Measurements from ENCODE around the gene NDST4.

NDST4 gene

GRCh38 chr4:115113506-115114106 is at the start of gene NDST4:
Gene NDST4 (minus strand): TSS chr4:115113620. CDS start chr4:115077036, 36,584 bp downstream.
- peak; percentile 58 for DNase-seq

DNA sequence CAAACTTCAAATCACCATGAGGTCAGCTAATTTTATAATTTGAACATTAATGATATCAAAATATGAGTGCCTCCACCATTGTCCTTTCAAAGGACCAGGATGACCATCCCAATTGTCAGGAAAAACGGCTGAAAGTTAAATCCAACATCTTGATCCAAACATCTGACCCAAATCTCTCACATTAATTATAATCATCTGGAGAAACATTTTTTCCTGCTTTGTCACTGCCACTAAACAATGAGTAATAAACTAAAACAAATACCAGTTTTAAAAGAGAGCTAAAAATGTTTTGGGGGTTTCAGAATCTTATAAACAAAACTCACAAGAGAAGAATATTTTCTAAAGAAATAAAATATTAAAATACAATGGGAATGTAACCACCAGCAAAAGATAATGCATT is 45.7 kb upstream of the NDST4 start:
- no peak for DNase-seq

GRCh38 chr4:115158296-115158695 is 44.9 kb upstream of the NDST4 start:
- DNase-seq, result no peak

- DNase-seq, result peak; percentile 19
Measured at GRCh38 chr4:115154826-115155225, 41.4 kb upstream of the NDST4 start.

- DNase-seq, result no peak
Measured at GRCh38 chr4:115152965-115153364, 39.5 kb upstream of the NDST4 start.

GRCh38 chr4:115152081-115152480 is 38.7 kb upstream of the NDST4 start:
- DNase-seq, result no peak

DNA sequence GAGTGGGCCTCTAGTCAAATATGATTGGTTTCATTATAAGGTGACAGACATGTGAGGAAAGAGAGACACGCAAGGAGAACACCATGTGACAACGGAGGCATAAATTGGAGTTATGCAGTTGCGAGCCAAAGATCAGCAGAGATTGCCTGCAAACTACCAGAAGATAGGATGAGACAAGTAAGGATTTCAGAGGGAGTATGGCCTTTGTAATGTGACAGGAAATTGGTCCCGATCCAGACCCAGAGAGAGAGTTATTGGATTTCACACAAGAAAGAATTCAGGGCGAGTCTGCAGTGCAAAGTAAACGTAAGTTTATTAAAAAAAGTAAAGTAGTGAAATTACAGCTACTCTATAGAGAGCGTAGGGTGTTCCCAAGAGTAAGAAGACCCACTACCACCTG is 35.7 kb upstream of the NDST4 start:
- no peak for DNase-seq

- peak; percentile 81 for DNase-seq
Measured at GRCh38 chr4:115145393-115146160, 32.2 kb upstream of the NDST4 start.

- DNase-seq, result no peak
Measured at GRCh38 chr4:115128037-115128436, 14.6 kb upstream of the NDST4 start.

- DNase-seq, result peak; percentile 71
Measured at GRCh38 chr4:115126491-115126890, 13.1 kb upstream of the NDST4 start.

DNA sequence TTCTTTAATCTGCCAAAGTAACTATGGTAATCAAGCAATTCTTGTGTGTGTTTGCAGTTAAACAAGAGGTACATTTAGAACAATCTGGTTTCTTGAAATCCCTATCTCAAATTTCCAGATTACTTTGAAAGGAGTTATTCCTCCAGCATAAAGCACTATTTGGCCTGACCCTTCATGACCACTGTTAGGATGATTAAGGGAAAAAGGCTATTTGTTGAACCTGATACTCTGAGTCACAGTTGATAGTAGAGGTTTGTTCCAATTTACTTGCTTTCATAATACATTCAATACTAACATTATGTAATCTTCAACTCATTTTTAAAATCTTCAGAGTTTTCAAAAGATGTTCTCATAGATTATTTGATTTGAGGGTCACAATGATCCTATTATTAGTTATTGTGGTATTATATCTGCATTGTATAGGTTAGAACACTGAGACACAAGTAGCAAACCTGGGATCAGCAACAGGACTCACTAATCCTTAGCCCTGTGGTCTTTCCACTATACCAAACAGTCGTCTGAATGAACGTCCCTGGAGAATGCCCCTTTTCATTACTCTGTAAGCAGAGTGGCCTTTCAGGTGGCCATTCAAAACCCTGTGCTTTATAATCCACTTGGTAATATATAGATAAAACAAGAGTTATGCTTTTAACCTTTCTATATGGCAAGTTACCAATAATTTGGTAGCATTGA is 8.1 kb upstream of the NDST4 start:
- no peak for DNase-seq

GRCh38 chr4:115119804-115120352 is 6.5 kb upstream of the NDST4 start:
- no peak for DNase-seq

DNA sequence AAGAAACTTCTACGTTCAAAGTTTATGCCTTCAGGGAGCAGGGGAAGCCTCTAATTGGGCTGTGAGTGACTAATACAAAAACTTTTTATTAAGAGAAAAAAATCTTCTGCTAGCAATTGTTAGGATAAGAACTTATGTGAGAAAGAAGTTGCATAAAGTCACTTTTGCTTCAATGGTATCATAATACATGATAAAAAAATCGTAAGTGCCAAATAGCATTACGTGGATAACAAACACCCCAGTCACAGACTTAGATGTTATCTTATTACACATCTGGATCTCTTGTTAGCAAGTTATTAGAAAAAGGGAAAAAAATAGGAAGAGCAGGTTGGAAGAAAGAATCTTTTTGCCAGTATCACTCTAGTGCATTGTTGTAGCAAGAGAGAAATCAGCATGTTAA is 4.2 kb upstream of the NDST4 start:
- no peak for DNase-seq

DNA sequence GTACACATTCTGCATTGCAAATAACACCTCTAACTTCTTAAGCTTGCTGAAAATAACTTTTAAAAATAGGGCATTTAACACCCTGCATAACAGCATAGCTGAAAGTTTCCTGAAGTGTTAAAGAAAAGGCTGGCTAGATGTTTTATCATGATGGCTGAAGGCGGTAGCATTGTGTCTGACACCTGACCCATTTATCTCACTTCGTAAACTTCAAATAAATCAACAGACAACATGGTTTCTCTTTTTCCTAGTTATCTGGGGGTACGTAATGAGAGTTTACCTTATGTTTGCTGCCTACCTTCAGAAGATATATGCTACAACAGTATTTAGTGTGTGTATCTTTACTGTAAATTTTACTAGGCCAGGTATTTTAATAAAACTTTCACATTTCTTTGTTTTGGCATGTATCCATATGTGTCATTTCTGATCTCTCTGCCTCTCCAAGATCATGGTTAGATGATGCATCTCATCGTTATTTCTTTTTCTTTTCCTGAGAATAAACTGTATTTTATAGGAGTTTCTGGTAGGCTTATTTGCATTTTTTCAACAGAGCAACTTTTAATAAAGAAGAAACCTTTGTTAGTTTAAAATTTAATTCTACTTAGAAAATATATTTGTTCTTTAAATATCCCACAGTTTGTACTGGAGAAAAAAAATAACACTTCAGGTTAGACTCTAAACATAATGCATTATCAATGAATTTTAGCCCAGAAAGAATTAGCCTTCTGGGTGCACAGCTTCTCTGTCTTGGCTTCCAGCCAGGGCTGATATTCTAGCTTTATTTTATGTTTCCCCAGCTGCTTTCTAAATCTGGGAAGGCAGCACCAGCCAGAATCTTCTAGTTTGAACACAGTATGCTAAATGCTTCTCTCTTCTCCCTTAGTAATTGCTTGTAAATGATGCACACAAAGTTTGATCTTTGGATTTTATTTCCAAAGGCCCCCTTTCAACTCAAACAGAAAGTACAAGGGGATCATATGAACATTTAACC is 2.9 kb downstream of the NDST4 start:
- peak; percentile 81 for DNase-seq

DNA sequence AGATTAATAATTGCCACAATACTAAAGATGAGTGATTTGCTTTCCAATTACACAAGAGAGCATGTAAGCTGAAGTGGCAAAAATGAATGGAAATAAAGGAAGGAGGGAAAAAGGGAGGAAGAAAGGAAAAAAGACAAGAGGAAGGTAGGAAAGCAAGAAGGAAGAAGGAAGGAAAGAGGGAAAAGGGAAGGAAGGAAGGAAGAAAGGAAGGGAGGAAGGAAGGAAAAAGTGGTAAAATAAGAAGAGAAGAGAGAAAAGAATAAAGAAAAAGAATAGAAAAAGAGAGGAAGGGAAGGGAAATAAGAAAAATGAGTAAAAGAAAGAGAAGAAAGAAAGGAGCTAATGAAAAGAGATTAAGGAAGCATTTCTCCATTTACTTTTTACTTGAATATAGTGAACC is 4.6 kb downstream of the NDST4 start:
- no peak for DNase-seq

DNA sequence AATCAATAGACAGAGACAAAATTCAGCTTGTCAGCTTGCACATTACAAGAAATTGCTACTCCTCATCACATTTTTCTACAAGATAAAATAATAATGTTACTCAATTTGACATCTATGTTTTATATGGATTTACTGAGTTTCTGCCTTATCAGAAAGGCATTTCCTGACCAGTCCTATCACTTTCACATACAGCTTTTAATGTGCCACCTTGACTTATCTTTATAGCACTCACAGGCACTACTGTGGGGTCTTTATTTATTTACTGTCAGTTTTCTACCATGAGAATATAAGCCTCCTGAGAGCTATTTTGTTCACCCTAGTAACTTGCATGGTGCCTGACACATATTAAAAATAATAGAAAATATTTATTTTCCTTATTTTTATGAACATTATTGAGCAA is 6.0 kb downstream of the NDST4 start:
- no peak for DNase-seq

GRCh38 chr4:115101675-115102074 is 11.7 kb downstream of the NDST4 start:
- DNase-seq, result no peak

GRCh38 chr4:115090483-115091075 is 22.8 kb downstream of the NDST4 start:
- DNase-seq, result peak; percentile 60

DNA sequence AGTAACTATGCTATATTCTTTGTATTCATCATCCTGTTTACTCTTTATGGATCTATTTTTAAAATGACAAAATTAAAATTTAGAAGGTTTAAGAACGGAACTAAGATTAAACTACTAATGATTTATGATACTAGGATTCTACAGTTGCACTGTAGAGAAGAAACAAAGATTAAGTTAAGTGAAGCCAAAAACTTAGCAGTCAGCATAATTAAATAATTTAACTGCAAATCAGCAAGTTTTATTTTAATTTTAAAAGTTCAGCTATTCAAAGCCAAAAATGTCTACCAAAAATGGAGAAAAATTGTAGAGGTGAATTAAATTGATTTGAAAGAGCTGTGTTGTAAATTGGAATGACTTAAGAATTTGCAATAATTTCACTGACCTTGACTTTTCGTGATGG is 30.8 kb downstream of the NDST4 start:
- DNase-seq, result no peak

- no peak for DNase-seq
Measured at GRCh38 chr4:115076691-115077090, 36.7 kb downstream of the NDST4 start.

- DNase-seq, result no peak
Measured at GRCh38 chr4:115058533-115058932, 54.9 kb downstream of the NDST4 start.

- no peak for DNase-seq
Measured at GRCh38 chr4:115054836-115055235, 58.6 kb downstream of the NDST4 start.
